Neuronal stem cell (in vitro differentiated cells): ENCODE data around the gene NFXL1.

ENCODE experiments used
- DNase-seq: peaks from one replicate; pipeline ENCODE4 v3.0.0-alpha.2; 2013; ENCODE audit warnings: low spot score
- H2AFZ ChIP-seq: one replicate; pipeline ENCODE4 v1.6.1; 2013; ENCODE audit warnings: mild to moderate bottlenecking, low read length, inconsistent platforms
- H2AK5ac ChIP-seq: 2 replicates; pipeline ENCODE4 v1.6.1; 2013; ENCODE audit warnings: low read depth, mild to moderate bottlenecking, inconsistent platforms, low read length, moderate library complexity, mixed read lengths
- H2BK120ac ChIP-seq: 2 replicates; pipeline ENCODE4 v1.6.1; 2013; ENCODE audit warnings: low read depth, mild to moderate bottlenecking, inconsistent platforms, low read length, moderate library complexity, mixed read lengths
- H2BK12ac ChIP-seq: one replicate; pipeline ENCODE4 v1.6.1; 2013; ENCODE audit warnings: low read length, inconsistent platforms
- H2BK15ac ChIP-seq: 2 replicates; pipeline ENCODE4 v1.6.1; 2013; ENCODE audit warnings: mild to moderate bottlenecking, low read length, inconsistent platforms, mixed read lengths
- H2BK5ac ChIP-seq: one replicate; pipeline ENCODE4 v1.6.1; 2013; ENCODE audit warnings: inconsistent platforms, mild to moderate bottlenecking, low read length, moderate library complexity
- H3K14ac ChIP-seq: one replicate; pipeline ENCODE4 v1.6.1; 2013; ENCODE audit warnings: low read length, inconsistent platforms
- H3K18ac ChIP-seq: 2 replicates; pipeline ENCODE4 v1.6.1; 2013; ENCODE audit warnings: low read length, inconsistent platforms
- H3K23ac ChIP-seq: 2 replicates; pipeline ENCODE4 v1.6.1; 2013; ENCODE audit warnings: low read depth, mild to moderate bottlenecking, mixed read lengths, low read length, inconsistent platforms; ENCODE audit not compliant: poor library complexity
- H3K27ac ChIP-seq: replicated peaks from 3 replicates; pipeline ENCODE4 v1.5.1; 2013; ENCODE audit warnings: low read length, inconsistent platforms
- H3K27me3 ChIP-seq, 3 experiments: 2 replicates each; pipeline ENCODE4 v1.6.1; 2013; ENCODE audit warnings: low read length in 3 of 3, mild to moderate bottlenecking in 2 of 3, inconsistent platforms in 1 of 3, low read depth in 1 of 3, mixed read lengths in 1 of 3, moderate library complexity in 1 of 3; ENCODE audit not compliant: control insufficient read depth in 3 of 3, insufficient read depth in 3 of 3
- H3K36me3 ChIP-seq, 2 donors: replicated peaks in 1 of 2; 2 replicates each; pipeline ENCODE4 v1.6.1; 2013; ENCODE audit warnings: low read length in 2 of 2; ENCODE audit not compliant: control insufficient read depth in 2 of 2, insufficient read depth in 2 of 2
- H3K4ac ChIP-seq: 2 replicates; pipeline ENCODE4 v1.6.1; 2013; ENCODE audit warnings: inconsistent platforms, mild to moderate bottlenecking, low read length, moderate library complexity
- H3K4me1 ChIP-seq, 2 donors: 1 replicate in 1 of 2; 2 replicates in 1 of 2; pipeline ENCODE4 v1.6.1; 2013; ENCODE audit warnings: low read length in 2 of 2, low read depth in 1 of 2; ENCODE audit not compliant: control insufficient read depth in 2 of 2, insufficient read depth in 1 of 2
- H3K4me2 ChIP-seq: one replicate; pipeline ENCODE4 v1.6.1; 2013; ENCODE audit warnings: mild to moderate bottlenecking, low read length, inconsistent platforms; ENCODE audit not compliant: insufficient read depth, poor library complexity, severe bottlenecking
- H3K4me3 ChIP-seq, 2 donors: 2 replicates each; pipeline ENCODE4 v1.5.1; 2013; ENCODE audit warnings: low read length in 2 of 2, mild to moderate bottlenecking in 2 of 2, inconsistent platforms in 1 of 2, moderate library complexity in 1 of 2
- H3K79me1 ChIP-seq: one replicate; pipeline ENCODE4 v1.6.1; 2013; ENCODE audit warnings: low read depth, mild to moderate bottlenecking, inconsistent platforms, low read length, moderate library complexity
- H3K9ac ChIP-seq: one replicate; pipeline ENCODE4 v1.6.1; 2013; ENCODE audit warnings: mild to moderate bottlenecking, low read depth, low read length, inconsistent platforms; ENCODE audit not compliant: poor library complexity
- H3K9me3 ChIP-seq, 2 donors: replicated peaks in 1 of 2; 2 replicates each; pipeline versions ENCODE3 to v1.6.1; 2013; ENCODE audit warnings: low read length in 2 of 2, mild to moderate bottlenecking in 2 of 2, inconsistent platforms in 1 of 2, low read depth in 1 of 2, mixed read lengths in 1 of 2, moderate library complexity in 1 of 2; ENCODE audit not compliant: control insufficient read depth in 2 of 2, insufficient read depth in 1 of 2
- H4K8ac ChIP-seq: one replicate; pipeline ENCODE4 v1.6.1; 2013; ENCODE audit warnings: low read depth, mild to moderate bottlenecking, inconsistent platforms, low read length, moderate library complexity
- H4K91ac ChIP-seq: one replicate; pipeline ENCODE4 v1.6.1; 2013; ENCODE audit warnings: low read length, low read depth, mild to moderate bottlenecking, inconsistent platforms; ENCODE audit not compliant: poor library complexity
- WGBS, 2 donors: extraction: QIAGEN DNeasy Blood & Tissue Kit; methylation state at CpG; one replicate each; pipeline ENCODE4 v1.1.7; 2013; ENCODE audit warnings: missing lambda C conversion rate in 2 of 2, mixed read lengths in 1 of 2; ENCODE audit not compliant: insufficient read length in 2 of 2, insufficient replicate concordance in 1 of 2; ENCODE audit errors: extremely low coverage in 2 of 2; 5-methylcytosine and 5-hydroxymethylcytosine counted together

Gene NFXL1

DNA sequence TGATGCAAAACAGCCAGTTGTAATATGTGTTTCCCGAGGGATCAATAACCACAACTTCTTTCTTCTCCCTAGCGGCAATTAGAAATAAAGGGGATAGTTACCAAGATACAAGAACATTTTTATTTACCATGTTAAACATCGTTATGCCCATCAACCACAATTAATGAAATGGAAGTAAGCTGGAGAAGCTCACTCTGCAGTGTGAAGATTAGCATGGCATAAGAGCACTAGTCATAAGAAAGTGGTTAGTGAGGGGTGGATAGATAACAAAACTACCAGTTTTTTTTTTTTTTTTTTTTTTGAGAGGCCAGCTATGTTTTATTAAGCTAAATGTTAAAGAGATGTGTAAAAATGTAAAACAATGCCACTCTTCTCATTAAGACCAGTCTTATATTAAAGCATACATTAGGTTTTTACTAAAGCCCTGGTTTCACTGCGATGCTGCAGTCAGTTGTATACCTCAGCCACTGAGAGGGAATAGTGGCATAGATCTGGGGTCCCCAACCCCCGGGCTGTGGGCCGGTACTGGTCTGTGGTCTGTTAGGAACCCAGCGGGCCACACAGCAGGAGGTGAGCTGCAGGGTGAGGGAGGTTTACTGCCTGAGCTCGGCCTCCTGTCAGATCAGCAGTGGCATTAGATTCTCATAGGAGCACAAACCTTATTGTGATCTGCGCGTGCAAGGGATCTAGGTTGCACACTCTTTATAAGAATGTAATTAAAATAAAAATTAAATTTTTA, 27.9 kb upstream of the NFXL1 start:
- H2AK5ac ChIP-seq: no peak overlapping the region
- H3K18ac ChIP-seq: no peak overlapping the region
- H4K91ac ChIP-seq: no peak overlapping the region
- no peak overlapping the region for H3K4me2 ChIP-seq
- H3K79me1 ChIP-seq: no peaks in the 10 kb centered on the region
- no peak overlapping the region for H3K9ac ChIP-seq
- H3K23ac ChIP-seq: no peak overlapping the region
- no peak overlapping the region for H4K8ac ChIP-seq
- H3K4me3 ChIP-seq: no peak overlapping the region
- no peak overlapping the region for H3K4ac ChIP-seq
- no peak overlapping the region for H2BK15ac ChIP-seq
- no peak overlapping the region for H2BK120ac ChIP-seq
- no peak overlapping the region for H3K14ac ChIP-seq
- no peaks in the 10 kb centered on the region for H3K4me1 ChIP-seq
- no peaks in the 10 kb centered on the region for H3K9me3 ChIP-seq
- no peaks in the 10 kb centered on the region for H3K36me3 ChIP-seq
- no peak overlapping the region for H2BK12ac ChIP-seq
- no peak overlapping the region for H2AFZ ChIP-seq
- peaks cover 0 to 2% (median 0%) of the 10 kb centered on the region in 3 experiments for H3K27me3 ChIP-seq
- H2BK5ac ChIP-seq: no peak overlapping the region
- H3K27ac ChIP-seq: no peak overlapping the region
- no peak for DNase-seq
- WGBS, 2 donors: no CpG with 5 or more reads among the region's 10 CpGs

GRCh38 chr4:47939456-47939855, 25.1 kb upstream of the NFXL1 start:
- no peaks in the 10 kb centered on the region for H3K4me1 ChIP-seq
- no CpG with 5 or more reads among the region's 5 CpGs for WGBS, 2 donors

DNA sequence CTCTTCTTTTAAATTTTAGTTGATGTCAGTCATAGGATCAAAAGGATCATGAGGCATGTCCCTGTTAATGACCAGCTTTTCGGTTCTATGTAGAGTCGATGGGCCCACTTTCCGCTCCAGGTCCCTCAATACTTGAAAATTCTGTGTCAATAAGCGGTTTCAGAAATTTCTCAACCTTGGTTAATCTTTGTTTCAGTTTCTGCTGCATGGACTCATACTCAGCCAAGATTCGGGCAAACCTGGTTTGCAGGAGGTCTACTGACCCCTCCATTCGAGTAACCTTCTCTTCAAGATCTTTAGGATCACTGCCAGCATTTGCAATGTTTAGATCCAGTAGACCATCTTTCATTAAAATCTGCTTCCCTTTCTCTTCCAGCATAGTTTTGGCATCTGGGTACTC, 22.0 kb upstream of the NFXL1 start:
- no peak overlapping the region for H4K91ac ChIP-seq
- H2AK5ac ChIP-seq: no peak overlapping the region
- no peak overlapping the region for H3K14ac ChIP-seq
- no peak overlapping the region for H2BK12ac ChIP-seq
- H3K4ac ChIP-seq: no peak overlapping the region
- H2BK5ac ChIP-seq: no peak overlapping the region
- no CpG with 5 or more reads among the region's 6 CpGs for WGBS, 2 donors
- H3K9ac ChIP-seq: no peak overlapping the region
- no peak overlapping the region for H3K4me3 ChIP-seq
- H3K27me3 ChIP-seq: peaks cover 0 to 9% (median 0%) of the 10 kb centered on the region in 3 experiments
- no peaks in the 10 kb centered on the region for H3K9me3 ChIP-seq
- no peak overlapping the region for H2BK120ac ChIP-seq
- no peak overlapping the region for H3K4me2 ChIP-seq
- no peak for DNase-seq
- no peak overlapping the region for H3K27ac ChIP-seq
- H3K36me3 ChIP-seq: no peaks in the 10 kb centered on the region
- H2BK15ac ChIP-seq: no peak overlapping the region
- no peak overlapping the region for H4K8ac ChIP-seq
- no peak overlapping the region for H3K18ac ChIP-seq
- no peak overlapping the region for H3K23ac ChIP-seq
- no peaks in the 10 kb centered on the region for H3K4me1 ChIP-seq
- H3K79me1 ChIP-seq: no peaks in the 10 kb centered on the region
- no peak overlapping the region for H2AFZ ChIP-seq

More at GRCh38 chr4:47939456-47939855, 25.1 kb upstream of the NFXL1 start:
- no peak overlapping the region for H3K27ac ChIP-seq
- H3K9ac ChIP-seq: no peak overlapping the region
- no peak overlapping the region for H2BK12ac ChIP-seq
- no peak overlapping the region for H3K4ac ChIP-seq
- no peak overlapping the region for H2BK120ac ChIP-seq
- no peak overlapping the region for H3K4me3 ChIP-seq
- no peak overlapping the region for H3K14ac ChIP-seq
- no peaks in the 10 kb centered on the region for H3K36me3 ChIP-seq
- no peak overlapping the region for H3K23ac ChIP-seq
- H4K91ac ChIP-seq: no peak overlapping the region
- H4K8ac ChIP-seq: no peak overlapping the region
- no peak overlapping the region for H2AK5ac ChIP-seq
- H3K18ac ChIP-seq: no peak overlapping the region
- H3K79me1 ChIP-seq: no peaks in the 10 kb centered on the region
- H2AFZ ChIP-seq: no peak overlapping the region
- no peak overlapping the region for H3K4me2 ChIP-seq
- no peak overlapping the region for H2BK15ac ChIP-seq
- DNase-seq: no peak
- peaks cover 0 to 9% (median 0%) of the 10 kb centered on the region in 3 experiments for H3K27me3 ChIP-seq
- no peaks in the 10 kb centered on the region for H3K9me3 ChIP-seq
- no peak overlapping the region for H2BK5ac ChIP-seq

- no peak overlapping the region for H4K8ac ChIP-seq
- no peak overlapping the region for H3K4ac ChIP-seq
- no peak overlapping the region for H3K14ac ChIP-seq
- H2BK5ac ChIP-seq: no peak overlapping the region
- H2AFZ ChIP-seq: no peak overlapping the region
- no peak overlapping the region for H3K18ac ChIP-seq
- WGBS, 2 donors: no CpG with 5 or more reads among the region's 4 CpGs
- peaks cover 0 to 11% (median 0%) of the 10 kb centered on the region in 3 experiments for H3K27me3 ChIP-seq
- H3K4me3 ChIP-seq: no peak overlapping the region
- DNase-seq: no peak
- H3K4me2 ChIP-seq: no peak overlapping the region
- no peak overlapping the region for H4K91ac ChIP-seq
- no peaks in the 10 kb centered on the region for H3K79me1 ChIP-seq
- H3K9me3 ChIP-seq: no peaks in the 10 kb centered on the region
- no peak overlapping the region for H3K27ac ChIP-seq
- no peak overlapping the region for H2BK120ac ChIP-seq
- H3K4me1 ChIP-seq: no peaks in the 10 kb centered on the region
- H2AK5ac ChIP-seq: no peak overlapping the region
- H3K36me3 ChIP-seq: no peaks in the 10 kb centered on the region
- H3K9ac ChIP-seq: no peak overlapping the region
- no peak overlapping the region for H2BK12ac ChIP-seq
- H3K23ac ChIP-seq: no peak overlapping the region
- no peak overlapping the region for H2BK15ac ChIP-seq
These were observed 19.5 kb upstream of the NFXL1 start for GRCh38 chr4:47933840-47934239.
